GM19043 (cell line): Measurements from ENCODE around the gene PRR19.

Source experiments
- ATAC-seq: cut with Tn5 transposase; IDR thresholded peaks from one replicate; pipeline ENCODE4 v1.9.1; 2021; ENCODE audit warnings: low read depth; ENCODE audit not compliant: unreplicated experiment

PRR19 gene

GRCh38 chr19:42294471-42295137 lies 7.3 kb upstream of the PRR19 start:
- ATAC-seq = no peak

GRCh38 chr19:42295342-42295741 lies 6.6 kb upstream of the PRR19 start:
- ATAC-seq = no peak

- ATAC-seq = no peak
Measured at GRCh38 chr19:42295831-42296525, 6.0 kb upstream of the PRR19 start.

- no peak for ATAC-seq
Measured at GRCh38 chr19:42297039-42297438, 4.9 kb upstream of the PRR19 start.

GRCh38 chr19:42303101-42303464 lies 1.2 kb downstream of the PRR19 start:
- ATAC-seq = no peak

GRCh38 chr19:42303876-42304275 lies 1.9 kb downstream of the PRR19 start:
- ATAC-seq = no peak

- no peak for ATAC-seq
Measured at GRCh38 chr19:42306646-42307045, 4.7 kb downstream of the PRR19 start.

GRCh38 chr19:42309686-42310085 lies 7.8 kb downstream of the PRR19 start:
- no peak for ATAC-seq

GRCh38 chr19:42311657-42312056 lies 9.7 kb downstream of the PRR19 start:
- ATAC-seq = no peak

GRCh38 chr19:42312370-42312769 lies 10.4 kb downstream of the PRR19 start:
- no peak for ATAC-seq

GRCh38 chr19:42313096-42313839 lies 11.3 kb downstream of the PRR19 start, which contains the start of gene TMEM145:
Gene TMEM145, plus strand, starts transcription at chr19:42313309. Its CDS starts 68 bp downstream, at chr19:42313377.
- no peak for ATAC-seq

GRCh38 chr19:42313840-42314755 lies 12.2 kb downstream of the PRR19 start:
- no peak for ATAC-seq

- no peak for ATAC-seq
Measured at GRCh38 chr19:42315024-42315423, 13.1 kb downstream of the PRR19 start.

- peak; percentile 64 for ATAC-seq
Measured at GRCh38 chr19:42316223-42317211, 14.6 kb downstream of the PRR19 start.

- no peak for ATAC-seq
Measured at GRCh38 chr19:42317535-42317934, 15.6 kb downstream of the PRR19 start.

- ATAC-seq = no peak
Measured at GRCh38 chr19:42322305-42322704, 20.4 kb downstream of the PRR19 start.

- ATAC-seq = no peak
Measured at GRCh38 chr19:42323473-42323851, 21.5 kb downstream of the PRR19 start.

GRCh38 chr19:42323852-42324654 lies 22.1 kb downstream of the PRR19 start:
- ATAC-seq = no peak
